ENCODE measurements around the gene CDKN2AIPNL.
"Not testable (repeated sequence)": the region's sequence is repeated elsewhere in the genome, so short reads cannot be mapped to it uniquely, and the experiment has no call there.

The CDKN2AIPNL gene

DNA sequence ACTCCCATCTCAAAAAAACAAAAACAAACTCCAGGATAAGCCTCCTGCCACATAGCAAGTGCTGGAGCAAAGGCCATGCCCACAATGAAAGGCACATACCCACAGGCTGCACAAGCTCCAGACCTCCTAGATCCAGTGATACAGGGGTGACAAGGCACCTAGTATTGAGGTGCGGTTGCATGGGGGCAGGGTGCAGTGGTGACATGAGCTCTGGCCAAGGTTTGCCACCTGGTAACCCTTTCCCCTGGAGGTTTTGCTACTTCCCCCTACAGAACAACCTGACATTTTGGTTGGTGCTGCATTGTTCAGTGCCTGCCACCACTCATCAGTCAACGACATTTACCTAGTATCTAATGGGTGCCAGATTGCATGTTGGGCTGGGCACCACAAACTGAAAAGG, 14.5 kb downstream of the CDKN2AIPNL start:
- no peak for DNase-seq (ENCODE audit: low spot score)

DNA sequence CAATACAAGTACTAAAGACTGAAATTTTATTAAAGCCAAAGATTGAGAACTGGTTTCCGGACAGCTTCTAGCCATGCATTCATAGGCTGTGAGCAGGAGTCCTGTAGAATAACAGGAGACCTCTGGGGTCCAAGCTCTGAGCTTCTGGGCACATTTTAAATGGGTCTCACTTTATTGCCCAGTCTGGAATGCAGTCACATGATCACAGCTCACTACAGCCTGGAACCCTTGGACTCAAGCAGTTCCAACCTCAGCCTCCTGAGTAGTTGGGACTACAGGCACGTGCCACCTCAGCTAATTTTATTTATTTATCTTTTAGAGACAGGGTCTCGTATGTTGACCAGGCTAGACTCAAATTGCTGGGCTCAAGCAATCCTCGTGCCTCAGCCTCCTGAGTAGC, 15.4 kb downstream of the CDKN2AIPNL start:
- no peak for DNase-seq (ENCODE audit: low spot score)

DNA sequence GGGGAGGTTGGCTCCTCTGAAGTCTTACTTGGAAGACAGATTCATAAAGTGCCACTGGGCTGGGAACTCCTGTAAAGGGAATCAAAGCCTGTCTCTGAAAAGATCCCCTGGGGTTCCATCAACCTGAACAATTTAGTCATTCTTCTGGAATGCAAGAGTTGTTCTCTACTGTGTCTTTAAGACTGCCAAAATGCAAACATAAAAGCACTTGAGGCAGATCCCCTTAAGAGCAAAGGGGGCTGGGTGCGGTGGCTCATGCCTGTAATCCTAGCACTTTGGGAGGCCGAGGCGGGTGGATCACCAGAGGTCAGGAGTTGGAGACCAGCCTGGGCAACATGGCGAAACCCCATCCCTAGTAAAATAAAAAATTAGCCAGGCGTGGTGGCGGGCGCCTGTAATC, 16.7 kb downstream of the CDKN2AIPNL start:
- no peak for DNase-seq (ENCODE audit: low spot score)

DNA sequence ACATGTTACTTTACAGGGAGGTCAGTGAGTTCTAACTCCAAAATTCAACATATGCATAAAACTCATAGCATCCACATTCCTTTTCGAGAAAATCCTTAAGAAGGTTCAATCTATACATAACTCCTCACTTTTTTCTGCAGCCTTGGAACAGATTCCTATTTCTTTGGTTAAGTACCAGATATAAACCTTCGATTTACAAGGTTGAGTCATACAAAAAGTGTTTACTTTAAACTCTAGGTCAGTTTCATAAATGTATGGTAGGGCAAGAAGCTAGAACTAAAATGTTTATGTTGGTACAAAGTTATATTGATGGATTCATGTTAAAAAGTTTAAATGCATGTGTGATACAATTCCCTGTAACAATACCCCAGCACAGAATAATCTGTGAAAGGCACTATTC, 19.4 kb downstream of the CDKN2AIPNL start:
- DNase-seq (ENCODE audit: low spot score), result no peak

DNA sequence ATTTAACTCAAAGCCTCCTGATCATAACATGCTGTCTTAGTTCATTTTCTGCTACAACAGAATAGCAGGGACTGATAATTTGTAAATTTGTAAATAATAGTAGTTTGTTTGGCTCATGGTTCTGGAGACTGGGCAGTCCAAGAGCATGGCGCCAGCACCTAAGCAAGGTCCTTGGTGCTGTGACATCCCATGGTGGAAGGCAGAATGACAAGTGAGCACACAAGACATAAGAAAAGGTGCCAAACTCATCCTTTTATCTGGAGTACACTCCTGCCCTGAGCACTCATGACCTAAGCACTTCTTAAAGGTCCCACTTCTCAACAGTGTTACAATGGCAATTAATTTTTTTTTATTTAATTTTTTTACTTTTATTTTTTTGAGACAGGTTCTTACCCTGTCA, 24.2 kb downstream of the CDKN2AIPNL start:
- no peak for DNase-seq (ENCODE audit: low spot score)

DNA sequence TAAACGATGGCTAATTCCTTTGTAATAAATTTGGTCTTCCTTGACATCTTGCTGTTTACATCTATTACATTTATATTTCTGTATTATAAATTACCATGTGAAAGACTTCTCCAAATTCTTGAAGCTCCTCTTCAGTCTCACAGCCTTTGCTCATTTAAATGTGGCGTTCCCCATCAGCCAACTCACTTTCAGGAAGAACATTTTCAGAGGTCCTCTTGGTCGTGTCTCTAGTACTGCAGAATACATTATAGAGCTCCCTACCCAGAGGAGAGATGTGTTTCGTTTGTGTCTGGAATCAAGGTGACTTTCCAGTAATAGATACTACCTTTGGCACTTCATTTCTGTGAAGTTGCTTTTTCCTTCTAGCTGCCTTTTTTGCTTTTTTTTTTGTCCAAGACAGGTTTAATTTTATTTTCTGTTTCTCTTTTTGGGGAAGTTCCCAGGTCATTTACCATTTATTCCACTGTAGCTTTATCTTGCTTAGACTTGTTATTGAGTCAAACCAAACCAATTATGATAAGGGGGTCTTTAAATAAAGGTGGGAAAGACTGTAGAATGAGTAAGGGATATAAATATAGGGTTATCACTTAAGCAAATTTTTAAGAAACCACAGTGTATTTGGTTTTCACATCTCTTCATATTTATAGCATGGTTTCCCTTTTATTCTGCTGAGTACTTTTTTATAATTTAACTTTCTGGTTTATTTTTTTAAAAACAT, 27.5 kb downstream of the CDKN2AIPNL start:
- no peak for DNase-seq (ENCODE audit: low spot score)

DNA sequence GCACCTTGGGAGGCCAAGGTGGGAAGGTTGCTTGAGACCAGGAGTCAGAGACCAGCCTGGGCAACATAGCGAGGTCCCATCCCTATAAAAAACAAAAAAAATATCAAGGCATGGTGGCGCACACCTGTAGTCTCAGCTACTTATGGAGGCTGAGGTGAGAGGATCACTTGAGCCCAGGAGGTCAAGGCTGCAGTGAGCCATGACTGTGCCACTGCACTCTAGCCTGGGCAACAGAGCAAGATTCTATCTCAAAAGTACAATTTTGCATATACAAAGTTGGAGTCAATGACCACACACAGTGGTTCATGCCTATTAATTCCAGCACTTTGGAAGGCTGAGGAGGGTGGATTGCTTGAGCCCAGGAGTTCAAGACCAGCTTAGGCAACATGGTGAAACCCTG, 29.5 kb downstream of the CDKN2AIPNL start:
- not testable (repeated sequence) for DNase-seq (ENCODE audit: low spot score)

DNA sequence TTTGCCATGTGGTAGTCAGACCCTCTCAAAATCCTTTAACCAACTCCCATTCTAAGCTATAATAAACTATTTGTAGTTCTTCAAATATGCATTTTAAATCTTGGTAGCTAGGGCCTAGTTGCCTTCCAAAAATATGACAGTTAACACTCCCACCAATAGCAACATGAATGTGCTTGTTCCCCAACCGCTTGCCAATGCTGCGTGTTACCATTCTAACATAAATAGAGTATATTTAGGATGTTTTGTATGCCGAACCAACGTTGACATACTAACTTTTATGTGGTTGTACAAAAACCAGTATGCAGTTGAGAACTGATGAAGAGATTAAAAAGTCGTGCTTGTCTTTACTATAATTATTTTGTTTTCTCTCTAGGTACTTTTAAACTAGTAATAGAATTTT, 31.3 kb downstream of the CDKN2AIPNL start:
- DNase-seq (ENCODE audit: low spot score), result no peak

DNA sequence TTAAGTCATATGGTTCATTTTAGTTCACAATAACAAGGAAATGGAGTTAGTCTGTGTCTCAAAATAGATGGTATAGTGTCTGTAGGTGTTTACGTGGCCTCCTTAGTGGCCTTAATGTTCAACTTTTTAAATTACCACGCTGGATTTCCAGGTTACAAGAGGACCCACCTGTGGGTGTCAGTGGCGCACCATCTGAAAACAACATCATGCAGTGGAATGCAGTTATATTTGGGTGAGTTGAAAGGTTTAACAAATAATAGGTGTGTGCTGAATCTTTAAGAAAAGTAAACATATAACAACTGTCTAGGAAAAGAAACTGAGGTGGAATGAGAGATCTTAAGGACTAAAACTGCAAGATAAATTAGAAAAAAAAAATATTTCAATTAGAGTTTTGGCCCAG, 37.4 kb downstream of the CDKN2AIPNL start:
- DNase-seq (ENCODE audit: low spot score), result no peak

DNA sequence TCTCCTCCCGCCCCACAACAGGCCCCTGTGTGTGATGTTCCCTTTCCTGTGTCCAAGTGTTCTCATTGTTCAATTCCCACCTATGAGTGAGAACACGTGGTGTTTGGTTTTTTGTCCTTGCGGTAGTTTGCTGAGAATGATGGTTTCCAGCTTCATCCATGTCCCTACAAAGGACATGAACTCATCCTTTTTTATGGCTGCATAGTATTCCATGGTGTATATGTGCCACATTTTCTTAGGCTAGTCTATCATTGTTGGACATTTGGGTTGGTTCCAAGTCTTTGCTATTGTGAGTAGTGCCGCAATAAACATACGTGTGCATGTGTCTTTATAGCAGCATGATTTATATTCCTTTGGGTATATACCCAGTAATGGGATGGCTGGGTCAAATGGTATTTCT, 38.0 kb downstream of the CDKN2AIPNL start:
- DNase-seq (ENCODE audit: low spot score), result not testable (repeated sequence)

DNA sequence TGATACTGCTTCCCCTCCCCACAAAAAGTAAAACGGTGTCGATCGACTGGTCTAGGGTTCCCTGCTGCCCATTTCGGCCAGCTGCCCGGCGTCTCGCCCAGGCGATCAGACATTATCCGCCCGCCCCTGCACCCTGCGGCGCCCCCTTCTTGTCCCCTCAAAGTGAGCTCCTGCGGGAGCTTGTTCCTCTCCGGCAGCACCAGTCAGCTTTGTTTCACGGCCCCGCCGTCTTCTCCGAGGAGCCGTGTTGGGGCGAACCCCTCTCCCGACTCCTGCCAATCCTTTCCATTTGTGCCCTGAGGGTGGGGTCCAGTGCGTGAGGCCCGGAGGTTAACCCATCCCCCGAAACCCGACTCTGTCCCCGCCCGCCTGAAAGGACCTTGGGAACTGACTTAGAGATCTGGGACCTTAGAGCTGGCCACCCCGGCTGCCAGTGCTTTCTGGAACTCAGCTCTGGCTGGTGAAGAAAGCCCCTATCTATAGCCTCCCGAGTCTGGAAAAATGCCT, 39.8 kb downstream of the CDKN2AIPNL start:
- peak; percentile 34 for DNase-seq (ENCODE audit: low spot score)

DNA sequence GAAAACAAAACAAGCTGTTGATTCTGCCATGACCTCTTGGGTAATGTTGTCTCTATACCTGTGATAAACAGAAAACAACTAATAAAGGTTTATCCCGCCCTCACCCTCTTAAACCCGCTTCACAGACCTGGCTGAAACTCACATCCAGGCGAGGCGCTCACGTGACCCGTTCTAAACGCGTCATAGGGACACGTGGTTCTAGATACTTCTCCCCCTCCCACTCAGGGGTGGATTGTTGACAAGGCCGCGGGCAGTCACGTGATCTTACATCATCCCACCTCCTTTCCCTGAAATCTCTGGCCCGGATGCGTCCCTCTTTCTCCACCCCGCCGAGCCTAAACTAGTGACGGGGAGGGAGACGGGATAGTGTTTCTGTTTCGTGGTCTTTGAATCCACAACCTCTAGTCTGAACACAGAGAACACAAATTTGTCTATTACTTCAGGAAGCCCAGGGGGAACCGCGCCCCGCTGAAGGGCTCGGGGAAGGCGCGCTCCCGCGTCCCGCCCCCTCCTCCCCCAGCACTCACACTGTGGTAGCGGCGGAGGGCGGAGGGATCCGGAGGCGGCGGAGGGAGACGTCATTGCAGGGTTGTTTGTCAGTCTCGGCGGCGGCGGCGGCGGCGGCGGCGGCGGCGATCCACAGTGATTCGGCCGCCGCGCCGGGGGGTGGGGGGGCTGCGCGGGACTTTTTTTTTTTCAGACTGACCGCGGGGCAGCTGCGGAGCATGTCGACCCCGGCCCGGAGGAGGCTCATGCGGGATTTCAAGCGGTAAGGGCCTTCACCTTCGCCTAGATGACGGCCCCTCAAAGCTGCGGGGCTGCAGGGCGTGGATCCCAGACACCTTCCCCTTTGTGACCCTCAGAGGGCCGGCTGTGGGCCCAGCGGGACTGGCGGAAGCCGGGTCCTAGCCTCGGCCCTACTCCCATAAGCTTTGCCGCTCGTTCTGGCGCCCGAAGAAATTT, 40.5 kb downstream of the CDKN2AIPNL start, which contains the start of gene UBE2B:
TSS of gene UBE2B (plus strand) at position 699 of the 963 bp plus-strand sequence. CDS start at position 726, 27 bp downstream.
- DNase-seq (ENCODE audit: low spot score), result peak; percentile 99

DNA sequence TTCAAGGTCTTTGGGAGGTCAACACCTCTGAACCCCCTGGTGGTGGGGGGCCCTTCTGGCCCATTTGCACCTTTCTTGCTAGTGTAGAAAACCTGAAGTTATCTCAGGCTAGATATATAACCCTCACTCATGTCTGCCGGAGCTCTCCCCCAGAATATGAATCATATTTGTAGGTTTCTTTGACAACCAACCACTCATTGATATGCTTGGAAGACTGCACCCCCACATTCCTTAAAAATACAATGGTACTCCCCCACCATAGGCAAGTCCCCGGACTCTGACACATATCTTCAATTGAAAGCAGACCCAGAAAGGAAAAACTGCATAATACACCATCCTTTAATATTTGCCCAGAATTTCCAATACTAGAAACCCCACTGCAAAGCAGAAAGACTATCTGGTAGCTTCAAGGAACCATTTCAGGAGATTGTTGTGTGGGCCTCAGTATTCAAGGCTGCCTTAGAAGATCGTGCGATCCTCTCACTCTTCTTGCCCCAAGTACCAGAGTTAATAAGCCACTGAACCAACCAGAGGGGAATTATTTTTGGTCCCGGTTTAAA, 41.3 kb downstream of the CDKN2AIPNL start:
- DNase-seq (ENCODE audit: low spot score), result no peak

DNA sequence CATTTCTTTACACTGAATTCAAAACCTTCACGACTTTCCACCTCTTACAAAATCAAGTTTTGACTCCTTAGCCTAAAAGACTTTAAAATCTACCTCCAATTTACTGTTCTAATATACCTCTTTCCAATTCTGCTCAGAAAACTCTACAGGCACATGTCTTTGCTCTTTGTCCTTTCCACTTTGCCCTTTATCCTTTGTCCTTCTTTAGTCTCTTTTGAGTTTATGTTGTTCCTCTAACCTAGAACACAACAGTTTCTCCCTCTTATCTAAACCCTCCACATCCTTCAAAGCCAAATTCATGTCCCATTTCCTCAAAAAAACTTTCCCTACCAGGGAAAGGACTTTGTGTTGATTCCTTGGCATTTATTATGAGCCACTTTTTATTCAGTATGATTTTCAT, 46.1 kb downstream of the CDKN2AIPNL start:
- no peak for DNase-seq (ENCODE audit: low spot score)

DNA sequence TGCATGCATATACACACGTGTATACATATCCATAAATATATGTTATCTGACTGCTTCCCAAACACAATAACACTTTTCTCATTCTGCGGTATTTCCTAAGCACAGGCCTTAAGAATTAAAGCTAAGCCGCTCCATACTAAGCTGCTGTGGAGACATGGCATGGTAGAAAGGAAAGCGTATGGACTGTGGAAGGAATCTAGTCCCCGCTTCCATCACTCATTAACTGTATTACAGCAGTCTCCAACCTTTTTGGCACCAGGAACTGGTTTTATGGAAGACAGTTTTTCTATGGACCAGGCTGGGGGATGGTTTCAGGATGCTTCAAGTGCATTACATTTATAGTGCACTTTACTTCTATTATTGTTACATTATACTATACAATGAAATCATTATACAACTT, 56.0 kb downstream of the CDKN2AIPNL start:
- DNase-seq (ENCODE audit: low spot score), result no peak

Data from Ammon's horn (tissue), 1 donor.